H1 (cell line): Measurements from ENCODE around the gene MROH2A. TPM values are rescaled to one million over a fixed set of nuclear protein-coding genes. Genes with fewer than 3 reads are reported as not detected.

ENCODE experiments used
- CTCF ChIA-PET: fragments of 300-600 bp; sonication (Branson Sonifier 250); formaldehyde crosslinking; loops from one replicate; lab custom pipeline; 2021; ENCODE audit not compliant: partially characterized antibody; lab: Charles Lee
- POLR2A ChIA-PET: fragments of 300-600 bp; sonication (Branson Sonifier 250); formaldehyde crosslinking; loops from one replicate; lab custom pipeline; 2021; ENCODE audit warnings: inconsistent platforms; ENCODE audit not compliant: partially characterized antibody; lab: Charles Lee
- DNase-seq, 2 experiments: peaks; one replicate each; pipeline versions ENCODE4 v3.0.0 to v3.0.0-alpha.2; 2010 to 2022; ENCODE audit warnings: low spot score in 2 of 2, low read depth in 1 of 2, mixed read lengths in 1 of 2
- FAIRE-seq: peaks from 2 replicates; lab custom pipeline; 2011; peaks lifted over from hg19 to GRCh38; lab: Jason Lieb, UNC
- H2AFZ ChIP-seq: 2 replicates; pipeline ENCODE4 v1.8.1; 2012; ENCODE audit warnings: low read length, inconsistent platforms
- H2AK5ac ChIP-seq: 2 replicates; pipeline ENCODE4 v1.6.1; 2013; ENCODE audit warnings: low read depth, low read length
- H2BK120ac ChIP-seq: replicated peaks from 2 replicates; pipeline ENCODE3; 2013; ENCODE audit warnings: low read depth, low read length, inconsistent platforms
- H2BK12ac ChIP-seq: 2 replicates; pipeline ENCODE4 v1.6.1; 2013; ENCODE audit warnings: low read depth, low read length
- H2BK15ac ChIP-seq: 2 replicates; pipeline ENCODE4 v1.6.1; 2013; ENCODE audit warnings: low read length
- H2BK20ac ChIP-seq: 2 replicates; pipeline ENCODE4 v1.6.1; 2013; ENCODE audit warnings: low read length
- H2BK5ac ChIP-seq: 2 replicates; pipeline ENCODE4 v1.6.1; 2013; ENCODE audit warnings: low read depth, low read length
- H3K14ac ChIP-seq: 2 replicates; pipeline ENCODE4 v1.6.1; 2013; ENCODE audit warnings: inconsistent platforms; ENCODE audit not compliant: insufficient read length
- H3K18ac ChIP-seq: 2 replicates; pipeline ENCODE4 v1.6.1; 2013; ENCODE audit warnings: low read length; ENCODE audit errors: extremely low read depth
- H3K23ac ChIP-seq: 2 replicates; pipeline ENCODE4 v1.6.1; 2013; ENCODE audit warnings: inconsistent platforms; ENCODE audit not compliant: insufficient read length
- H3K23me2 ChIP-seq: 2 replicates; pipeline ENCODE4 v1.6.1; 2013; ENCODE audit warnings: low read depth, low read length
- H3K27ac ChIP-seq: 2 replicates; pipeline ENCODE4 v1.6.1; 2011; ENCODE audit warnings: low read depth, low read length, inconsistent platforms
- H3K27me3 ChIP-seq, 4 experiments: replicated peaks in 1 of 4; 1 replicate in 1 of 4; 2 replicates in 3 of 4; pipeline versions ENCODE4 v1.6.1 to v1.8.1; 2011 to 2013; ENCODE audit warnings: low read length in 3 of 4, mild to moderate bottlenecking in 3 of 4, inconsistent platforms in 2 of 4, mixed read lengths in 2 of 4, moderate library complexity in 1 of 4; ENCODE audit not compliant: control insufficient read depth in 3 of 4, insufficient read depth in 3 of 4; ENCODE audit errors: extremely low read depth in 1 of 4
- H3K36me3 ChIP-seq, 4 experiments: 2 replicates each; pipeline versions ENCODE4 v1.6.1 to v1.8.1; 2011 to 2013; ENCODE audit warnings: mild to moderate bottlenecking in 4 of 4, low read length in 3 of 4, moderate library complexity in 2 of 4, control low read depth in 1 of 4, inconsistent platforms in 1 of 4; ENCODE audit not compliant: insufficient read depth in 4 of 4, control insufficient read depth in 2 of 4
- H3K4ac ChIP-seq: replicated peaks from 2 replicates; pipeline ENCODE3; 2013; ENCODE audit warnings: low read length, low read depth, mixed read lengths, inconsistent platforms; ENCODE audit not compliant: insufficient read length
- H3K4me1 ChIP-seq, 4 experiments: replicated peaks in 1 of 4; 1 replicate in 1 of 4; 2 replicates in 3 of 4; pipeline versions ENCODE4 v1.6.1 to v1.8.1; 2011 to 2013; ENCODE audit warnings: low read length in 3 of 4, inconsistent platforms in 2 of 4, mixed read lengths in 1 of 4; ENCODE audit not compliant: insufficient read depth in 4 of 4, control insufficient read depth in 3 of 4
- H3K4me2 ChIP-seq, 2 experiments: 2 replicates each; pipeline versions ENCODE4 v1.6.1 to v1.8.1; 2011 to 2013; ENCODE audit warnings: low read depth in 2 of 2, low read length in 2 of 2, control low read depth in 1 of 2, inconsistent platforms in 1 of 2, mild to moderate bottlenecking in 1 of 2; ENCODE audit not compliant: insufficient read depth in 1 of 2
- H3K4me3 ChIP-seq, 4 experiments: fragments of 200-600, 300-600 bp in 1 of 4; sonication (generic), shearing (Covaris generic), sonication (Bioruptor Twin) in 1 of 4; 2 replicates each; pipeline versions ENCODE4 v1.5.1 to v1.8.1; 2011 to 2016; ENCODE audit warnings: low read length in 4 of 4, low read depth in 3 of 4, control low read depth in 2 of 4, inconsistent platforms in 2 of 4, mild to moderate bottlenecking in 2 of 4, mixed read lengths in 1 of 4, moderate library complexity in 1 of 4; ENCODE audit not compliant: insufficient read depth in 2 of 4; ENCODE audit errors: extremely low read depth in 1 of 4
- H3K56ac ChIP-seq: replicated peaks from 2 replicates; pipeline ENCODE3; 2013; ENCODE audit warnings: low read depth, mild to moderate bottlenecking, mixed read lengths, low read length, inconsistent platforms; ENCODE audit not compliant: insufficient read length
- H3K79me1 ChIP-seq: 2 replicates; pipeline ENCODE4 v1.6.1; 2013; ENCODE audit warnings: low read depth, low read length, control low read depth
- H3K79me2 ChIP-seq, 2 experiments: 2 replicates each; pipeline versions ENCODE4 v1.6.1 to v1.8.1; 2012 to 2013; ENCODE audit warnings: low read length in 2 of 2, mild to moderate bottlenecking in 2 of 2, inconsistent platforms in 1 of 2; ENCODE audit not compliant: insufficient read depth in 2 of 2, control insufficient read depth in 1 of 2
- H3K9ac ChIP-seq, 4 experiments: replicated peaks in 1 of 4; 1 replicate in 1 of 4; 2 replicates in 3 of 4; pipeline versions ENCODE4 v1.6.1 to v1.8.1; 2011 to 2013; ENCODE audit warnings: low read depth in 3 of 4, low read length in 3 of 4, control low read depth in 2 of 4, mild to moderate bottlenecking in 2 of 4, moderate library complexity in 2 of 4, inconsistent platforms in 1 of 4; ENCODE audit errors: extremely low read depth in 1 of 4
- H3K9me3 ChIP-seq, 2 experiments: 2 replicates each; pipeline versions ENCODE4 v1.6.1 to v1.8.1; 2012 to 2013; ENCODE audit warnings: mild to moderate bottlenecking in 2 of 2, moderate library complexity in 2 of 2, control low read depth in 1 of 2, inconsistent platforms in 1 of 2, low read depth in 1 of 2, low read length in 1 of 2, mixed read lengths in 1 of 2; ENCODE audit not compliant: insufficient read depth in 2 of 2
- H4K20me1 ChIP-seq, 2 experiments: replicated peaks in 1 of 2; 2 replicates each; pipeline versions ENCODE3 to v1.8.1; 2011 to 2013; ENCODE audit warnings: inconsistent platforms in 2 of 2, low read length in 2 of 2, mild to moderate bottlenecking in 1 of 2; ENCODE audit not compliant: insufficient read depth in 2 of 2, control insufficient read depth in 1 of 2
- H4K5ac ChIP-seq: 2 replicates; pipeline ENCODE4 v1.6.1; 2013; ENCODE audit warnings: low read length, low read depth, mixed read lengths, inconsistent platforms; ENCODE audit not compliant: insufficient read length
- H4K8ac ChIP-seq: 2 replicates; pipeline ENCODE4 v1.8.0; 2013; ENCODE audit warnings: mild to moderate bottlenecking, moderate library complexity, low read length, inconsistent platforms; ENCODE audit not compliant: insufficient read depth; ENCODE audit errors: extremely low read depth
- H4K91ac ChIP-seq: replicated peaks from 2 replicates; pipeline ENCODE3; 2013; ENCODE audit warnings: low read length, mixed read lengths, inconsistent platforms; ENCODE audit not compliant: insufficient read length
- CBX8 ChIP-seq: fragments of 300-800, 300-1000 bp; sonication (generic); IDR thresholded peaks from 2 replicates; pipeline ENCODE4 v1.7.1; 2016; ENCODE audit warnings: low read depth, low read length, borderline replicate concordance
- HDAC6 ChIP-seq: IDR thresholded peaks from one replicate; pipeline ENCODE4 v1.7.1; 2012; ENCODE audit warnings: low read depth, mild to moderate bottlenecking, inconsistent platforms, low read length, moderate library complexity
- POLR2AphosphoS5 ChIP-seq: IDR thresholded peaks from 2 replicates; pipeline ENCODE4 v1.6.1; 2011; ENCODE audit warnings: low read depth, low read length
- RFX5 ChIP-seq: IDR thresholded peaks from 2 replicates; pipeline ENCODE4 v1.6.1; 2011; ENCODE audit warnings: low read depth, low read length, improper control_type of control experiment, borderline replicate concordance
- SIN3A ChIP-seq, 2 experiments: IDR thresholded peaks in 1 of 2; conservative IDR thresholded peaks in 1 of 2; 2 replicates each; pipeline ENCODE4 v1.6.1; 2011 to 2012; ENCODE audit warnings: low read length in 2 of 2, improper control_type of control experiment in 1 of 2, low read depth in 1 of 2, mild to moderate bottlenecking in 1 of 2
- SUZ12 ChIP-seq: fragments of 200-600 bp; sonication (generic); IDR thresholded peaks from 2 replicates; pipeline ENCODE4 v1.6.1; 2012; ENCODE audit warnings: mild to moderate bottlenecking, inconsistent platforms, low read length, moderate library complexity, mixed read lengths
- TAF7 ChIP-seq: optimal IDR thresholded peaks from 2 replicates; pipeline ENCODE3; 2011; ENCODE audit warnings: low read depth, mild to moderate bottlenecking, inconsistent platforms, low read length, moderate library complexity, borderline replicate concordance
- WGBS, 2 experiments: shearing (Covaris generic) in 1 of 2; methylation state at CpG; one replicate each; pipeline versions ENCODE4 v1.1.6 to v1.1.7; 2013 to 2015; ENCODE audit warnings: low lambda C conversion rate in 2 of 2, mixed read lengths in 2 of 2, inconsistent platforms in 1 of 2, low coverage in 1 of 2, missing lambda C conversion rate in 1 of 2; ENCODE audit not compliant: insufficient replicate concordance in 2 of 2, insufficient coverage in 1 of 2, insufficient read length in 1 of 2; ENCODE audit errors: extremely low coverage in 1 of 2, missing lambda C conversion rate in 1 of 2; 5-methylcytosine and 5-hydroxymethylcytosine counted together
- polyA plus RNA-seq, 7 experiments: library from polyadenylated mRNA; depleted of rRNA in 3 of 7; stranded (reverse) in 5 of 7; unstranded in 2 of 7; fragments of >200 nt in 5 of 7; fragments of 200-250 nt in 2 of 7; gene quantifications; 1 replicate in 5 of 7; 2 replicates in 1 of 7; 4 replicates in 1 of 7; pipeline versions ENCODE4 v1.2.1 to v1.2.3, GENCODE V29; 2011 to 2013; ENCODE audit warnings: missing spikeins in 2 of 7, mixed read lengths in 2 of 7
- total RNA-seq: library from RNA; stranded (reverse); fragmentation: NEBNext Ultra II Directional; extraction: Animal tissue kit (Norgen Biotek cat#: 25700); gene quantifications from 2 replicates; pipeline ENCODE4 v1.2.1, GENCODE V29; 2021

MROH2A gene
- total and polyA plus RNA-seq, 2 of the 8 experiments (the other 6 are each of a cell fraction or from before 2014, with no cell fraction given): not detected

- no peaks in the 10 kb centered on the region for H3K4me1 ChIP-seq
- H2BK15ac ChIP-seq: no peak overlapping the region
- DNase-seq: no peak
- H3K4me2 ChIP-seq: no peak overlapping the region
- H3K27me3 ChIP-seq: no peaks in the 10 kb centered on the region
- H2AK5ac ChIP-seq: no peak overlapping the region
- no peak overlapping the region for H3K56ac ChIP-seq
- H3K79me1 ChIP-seq: no peaks in the 10 kb centered on the region
- no peak overlapping the region for H2BK120ac ChIP-seq
- no peak overlapping the region for H3K27ac ChIP-seq
- 73% methylated on average over 15 of the region's 17 CpGs; no CpG with 5 or more reads in 1 of the 2 experiments for WGBS, 2 experiments
- H4K8ac ChIP-seq: peak overlapping the region; percentile 2; the same call in 1 of the 2 replicates
- FAIRE-seq: no peak
- H3K9me3 ChIP-seq: no peaks in the 10 kb centered on the region
- H3K79me2 ChIP-seq: no peaks in the 10 kb centered on the region
- no peak overlapping the region for H3K4ac ChIP-seq
- H4K20me1 ChIP-seq: no peaks in the 10 kb centered on the region
- no peak overlapping the region for H3K9ac ChIP-seq
- no peak overlapping the region for H2BK20ac ChIP-seq
- no peak overlapping the region for H3K23ac ChIP-seq
- ChIA-PET POLR2A (no interaction called here), CTCF (interaction anchor here (2.6 kb wide), 1 partner anchor 13 kb away, joined by 11 read pairs; no protein-coding TSS in a partner anchor)
- no peak overlapping the region for H4K5ac ChIP-seq
- no peaks in the 10 kb centered on the region for H3K36me3 ChIP-seq
- H2BK12ac ChIP-seq: no peak overlapping the region
- H3K18ac ChIP-seq: no peak overlapping the region
- H3K14ac ChIP-seq: no peak overlapping the region
- H4K91ac ChIP-seq: no peak overlapping the region
- H3K23me2 ChIP-seq: no peaks in the 10 kb centered on the region
- H2BK5ac ChIP-seq: no peak overlapping the region
- no peak overlapping the region for H3K4me3 ChIP-seq
- H2AFZ ChIP-seq: no peak overlapping the region
- TF ChIP-seq POLR2AphosphoS5 (no peak), CBX8 (no peak), SIN3A (conservative IDR thresholded peaks at IDR 0.05 in 1 of 2, IDR thresholded peaks at IDR 0.05 in 1 of 2; ENCODE audit: low read depth in 1 of 2, low read length in 2 of 2) (no peak), TAF7 (no peak), SUZ12 (no peak), HDAC6 (no peak), RFX5 (no peak)
Measured at GRCh38 chr2:233818639-233819621, 40.8 kb downstream of the MROH2A start.
